Activated naive CD4-positive, alpha-beta T cell treated with anti-CD3 and anti-CD28 coated beads for 36 hours (primary cell): ENCODE data around the gene PLA2G4C. TPM values are rescaled to one million over a fixed set of nuclear protein-coding genes. Genes with fewer than 3 reads are reported as not detected.
"Not testable (repeated sequence)": the region's sequence is repeated elsewhere in the genome, so short reads cannot be mapped to it uniquely, and the experiment has no call there.

Experiments used
- CTCF ChIA-PET: fragments of 350-600 bp; sonication (Branson Sonifier 250); formaldehyde crosslinking; loops from one replicate; lab custom pipeline; 2021; ENCODE audit warnings: antibody characterized with exemption; lab: Charles Lee
- DNase-seq: peaks from one replicate; pipeline ENCODE4 v3.0.0-alpha.2; 2020
- H3K27ac Mint-ChIP-seq: one replicate; pipeline ENCODE4 v1.8.0; 2021; ENCODE audit warnings: mild to moderate bottlenecking, mixed read lengths
- H3K27me3 Mint-ChIP-seq: one replicate; pipeline ENCODE4 v1.8.0; 2021; ENCODE audit warnings: low read depth, mixed read lengths
- H3K36me3 Mint-ChIP-seq: one replicate; pipeline ENCODE4 v1.8.0; 2021; ENCODE audit warnings: low read depth, mixed read lengths
- H3K4me1 Mint-ChIP-seq: one replicate; pipeline ENCODE4 v1.8.0; 2021; ENCODE audit warnings: low read depth, mixed read lengths
- H3K4me3 Mint-ChIP-seq: one replicate; pipeline ENCODE4 v1.8.0; 2021; ENCODE audit warnings: mild to moderate bottlenecking, moderate library complexity, mixed read lengths
- H3K9me3 Mint-ChIP-seq: one replicate; pipeline ENCODE4 v1.8.0; 2021; ENCODE audit warnings: mixed read lengths
- intact Hi-C: fragments of 100-400 bp; cut with micrococcal nuclease; formaldehyde crosslinking; loops from one replicate; pipeline ENCODE4 v1.15.1; 2023
- total RNA-seq, 2 experiments: library from RNA; stranded (reverse); gene quantifications; one replicate each; pipeline ENCODE4 v1.2.3, GENCODE V29; 2021

Gene PLA2G4C
- total RNA-seq, 2 experiments from 2014 or later = 8.8 to 9.6 TPM

GRCh38 chr19:48103922-48104321 is 6.7 kb downstream of the PLA2G4C start:
- Mint-ChIP-seq H3K4me3 (no peak overlapping the region), H3K4me1 (no peaks in the 10 kb centered on the region), H3K27me3 (no peaks in the 10 kb centered on the region), H3K9me3 (peaks cover 1% of the 10 kb centered on the region), H3K36me3 (peaks cover 5% of the 10 kb centered on the region), H3K27ac (no peak overlapping the region)
- CTCF ChIA-PET = interaction anchor here (0.7 to 4.8 kb wide), 3 partner anchors 15 to 140 kb away, joined by 3 to 53 read pairs (median 3); no protein-coding TSS in a partner anchor
- DNase-seq = no peak
- intact Hi-C loops = loop anchor here (1.0 kb wide), 1 partner anchor 141 kb away; no protein-coding TSS in a partner anchor

- no peak overlapping the region for H3K4me3 Mint-ChIP-seq
- H3K36me3 Mint-ChIP-seq = peaks cover 5% of the 10 kb centered on the region
- H3K27me3 Mint-ChIP-seq = no peaks in the 10 kb centered on the region
- H3K4me1 Mint-ChIP-seq = no peaks in the 10 kb centered on the region
- no peak overlapping the region for H3K27ac Mint-ChIP-seq
- DNase-seq = peak; percentile 51
- peaks cover 1% of the 10 kb centered on the region for H3K9me3 Mint-ChIP-seq
- intact Hi-C loops = loop anchor here (1.0 kb wide), 1 partner anchor 140 kb away; no protein-coding TSS in a partner anchor
- CTCF ChIA-PET = interaction anchor here (0.7 to 4.8 kb wide), 5 partner anchors 16 to 140 kb away, joined by 3 to 53 read pairs (median 3); no protein-coding TSS in a partner anchor
These were observed 7.5 kb downstream of the PLA2G4C start for GRCh38 chr19:48102870-48103751.

- intact Hi-C loops = no loop called here
- peaks cover 18% of the 10 kb centered on the region for H3K9me3 Mint-ChIP-seq
- DNase-seq = no peak
- CTCF ChIA-PET = no interaction called here
- peaks cover 39% of the 10 kb centered on the region for H3K36me3 Mint-ChIP-seq
- no peak overlapping the region for H3K4me3 Mint-ChIP-seq
- no peak overlapping the region for H3K27ac Mint-ChIP-seq
- peaks cover 8% of the 10 kb centered on the region for H3K4me1 Mint-ChIP-seq
- H3K27me3 Mint-ChIP-seq = no peaks in the 10 kb centered on the region
These were observed 14.9 kb downstream of the PLA2G4C start for GRCh38 chr19:48095612-48096175.

GRCh38 chr19:48094855-48095203 is 15.8 kb downstream of the PLA2G4C start:
- intact Hi-C loops = no loop called here
- Mint-ChIP-seq H3K4me1 (peaks cover 8% of the 10 kb centered on the region), H3K27ac (no peak overlapping the region), H3K36me3 (peaks cover 39% of the 10 kb centered on the region), H3K4me3 (no peak overlapping the region), H3K9me3 (peaks cover 18% of the 10 kb centered on the region), H3K27me3 (no peaks in the 10 kb centered on the region)
- CTCF ChIA-PET = interaction anchor here (0.6 to 1.9 kb wide), 3 partner anchors 131 to 247 kb away, joined by 3 to 4 read pairs (median 3); no protein-coding TSS in a partner anchor
- DNase-seq = no peak

- intact Hi-C loops = no loop called here
These were observed 16.3 kb downstream of the PLA2G4C start for GRCh38 chr19:48094129-48094854.

GRCh38 chr19:48091111-48091718 is 19.4 kb downstream of the PLA2G4C start:
- peaks cover 18% of the 10 kb centered on the region for H3K9me3 Mint-ChIP-seq

More at GRCh38 chr19:48094129-48094854, 16.3 kb downstream of the PLA2G4C start:
- Mint-ChIP-seq H3K4me3 (no peak overlapping the region), H3K27me3 (peaks cover 1% of the 10 kb centered on the region), H3K9me3 (peaks cover 18% of the 10 kb centered on the region), H3K36me3 (peaks cover 39% of the 10 kb centered on the region), H3K27ac (no peak overlapping the region), H3K4me1 (peaks cover 8% of the 10 kb centered on the region)
- no peak for DNase-seq
- CTCF ChIA-PET = interaction anchor here (0.6 to 1.9 kb wide), 3 partner anchors 131 to 246 kb away, joined by 3 to 4 read pairs (median 3); no protein-coding TSS in a partner anchor

GRCh38 chr19:48090281-48090802 is 20.3 kb downstream of the PLA2G4C start:
- peaks cover 24% of the 10 kb centered on the region for H3K36me3 Mint-ChIP-seq
- DNase-seq = no peak
- CTCF ChIA-PET = interaction anchor here (0.7 kb wide), 1 partner anchor 11 kb away, joined by 3 read pairs; no protein-coding TSS in a partner anchor
- H3K4me3 Mint-ChIP-seq = no peak overlapping the region
- H3K9me3 Mint-ChIP-seq = peaks cover 18% of the 10 kb centered on the region
- H3K27ac Mint-ChIP-seq = no peak overlapping the region
- H3K4me1 Mint-ChIP-seq = peaks cover 8% of the 10 kb centered on the region
- intact Hi-C loops = no loop called here
- H3K27me3 Mint-ChIP-seq = peaks cover 1% of the 10 kb centered on the region

More at GRCh38 chr19:48091111-48091718, 19.4 kb downstream of the PLA2G4C start:
- DNase-seq, H3K4me3 Mint-ChIP-seq, H3K27ac Mint-ChIP-seq, H3K27me3 Mint-ChIP-seq, H3K4me1 Mint-ChIP-seq, intact Hi-C loops: not testable (repeated sequence)
- CTCF ChIA-PET = interaction anchor here (0.7 kb wide), 1 partner anchor 10 kb away, joined by 3 read pairs; no protein-coding TSS in a partner anchor
- H3K36me3 Mint-ChIP-seq = peaks cover 30% of the 10 kb centered on the region

GRCh38 chr19:48088991-48089390 is 21.6 kb downstream of the PLA2G4C start:
- CTCF ChIA-PET, H3K27ac Mint-ChIP-seq, H3K4me1 Mint-ChIP-seq, intact Hi-C loops, H3K4me3 Mint-ChIP-seq, DNase-seq, H3K9me3 Mint-ChIP-seq, H3K27me3 Mint-ChIP-seq: not testable (repeated sequence)
- H3K36me3 Mint-ChIP-seq = peaks cover 11% of the 10 kb centered on the region

- H3K4me1 Mint-ChIP-seq = no peaks in the 10 kb centered on the region
- DNase-seq = no peak
- H3K27me3 Mint-ChIP-seq = peaks cover 1% of the 10 kb centered on the region
- CTCF ChIA-PET = interaction anchor here (1.8 kb wide), 1 partner anchor 125 kb away, joined by 4 read pairs; no protein-coding TSS in a partner anchor
- intact Hi-C loops = no loop called here
- H3K27ac Mint-ChIP-seq = no peak overlapping the region
- no peaks in the 10 kb centered on the region for H3K36me3 Mint-ChIP-seq
- no peaks in the 10 kb centered on the region for H3K9me3 Mint-ChIP-seq
- no peak overlapping the region for H3K4me3 Mint-ChIP-seq
These were observed 24.4 kb downstream of the PLA2G4C start for GRCh38 chr19:48085904-48086864.

GRCh38 chr19:48085076-48085475 is 25.5 kb downstream of the PLA2G4C start:
- Mint-ChIP-seq H3K27me3 (peaks cover 1% of the 10 kb centered on the region), H3K36me3 (no peaks in the 10 kb centered on the region), H3K4me1 (no peaks in the 10 kb centered on the region), H3K27ac (no peak overlapping the region), H3K9me3 (no peaks in the 10 kb centered on the region), H3K4me3 (no peak overlapping the region)
- intact Hi-C loops = no loop called here
- no peak for DNase-seq
- CTCF ChIA-PET = no interaction called here
